G401 (cell line): ENCODE measurements around the gene NIN. TPM values are rescaled to one million over a fixed set of nuclear protein-coding genes. Genes with fewer than 3 reads are reported as not detected.

Experiments used
- DNase-seq: peaks from one replicate; pipeline ENCODE4 v3.0.0-alpha.2; 2015; ENCODE audit warnings: low spot score
- in situ Hi-C: cut with HindIII; loops from 2 replicates; pipeline ENCODE4 v1.10.0; 2016; ENCODE audit warnings: low sequenced_read_pairs, mixed read lengths
- total RNA-seq: library from RNA; depleted of rRNA; stranded (reverse); fragments of >200 nt; shearing (Covaris generic); gene quantifications from 2 replicates; pipeline ENCODE4 v1.2.3, GENCODE V29; 2014

The NIN gene
- total RNA-seq, 1 experiment from 2014 or later: 3.6 TPM

DNA sequence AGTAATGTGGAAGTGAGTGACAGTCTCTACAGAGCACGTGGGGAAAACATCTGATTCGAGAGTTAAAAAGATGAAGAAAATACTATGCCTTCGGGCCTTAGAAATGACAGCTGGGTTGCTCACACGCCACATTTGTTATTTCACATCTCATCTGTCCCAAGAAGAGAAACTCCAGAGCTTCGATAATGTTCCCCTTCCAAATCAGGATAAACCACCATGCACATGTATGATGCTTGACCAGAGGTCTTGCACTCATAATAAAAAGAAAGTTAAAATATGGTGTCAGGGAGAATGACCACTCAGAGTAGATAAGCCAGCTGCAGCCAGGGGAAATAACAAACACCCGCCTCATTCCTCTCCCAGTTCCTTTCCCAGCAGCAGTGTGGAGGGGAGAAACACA lies 34.6 kb downstream of the NIN start:
- in situ Hi-C loops: no loop called here
- DNase-seq: no peak

DNA sequence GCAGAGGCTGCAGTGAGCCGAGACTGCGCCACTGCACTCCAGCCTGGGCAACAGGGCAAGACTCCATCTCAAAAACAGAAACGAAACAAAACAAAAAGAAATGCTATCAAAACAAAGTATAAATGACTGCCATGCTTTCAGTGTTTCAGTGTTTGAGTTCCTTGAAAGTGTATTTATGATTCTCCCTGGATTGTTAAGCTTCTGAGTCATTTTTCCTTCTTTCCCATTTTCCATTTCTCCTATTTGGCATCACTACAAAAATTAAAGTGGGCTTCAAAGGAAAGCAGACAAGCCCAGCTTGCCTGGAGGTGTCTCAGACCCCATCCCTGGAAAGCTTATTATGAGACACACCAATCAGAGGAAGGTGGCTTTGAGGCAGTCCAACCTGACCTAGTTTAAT lies 35.1 kb downstream of the NIN start:
- in situ Hi-C loops: no loop called here

DNA sequence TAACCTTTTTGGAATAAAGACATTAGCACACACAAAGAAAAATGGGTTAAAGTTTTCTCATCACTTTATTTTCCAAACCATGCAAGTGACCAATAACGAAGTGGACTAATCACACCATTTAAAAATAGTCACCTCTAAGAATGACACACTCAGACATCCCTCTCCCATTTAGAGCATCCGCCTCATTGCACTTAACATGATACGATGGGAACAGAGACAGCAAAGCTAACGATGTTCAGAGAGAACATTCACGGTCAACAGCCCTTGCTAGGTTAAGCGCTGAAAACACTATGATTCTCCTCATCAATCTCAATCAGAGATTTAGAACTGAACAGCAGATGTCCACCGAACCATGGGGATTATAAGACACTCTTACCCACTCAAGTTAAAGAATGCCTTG lies 35.8 kb downstream of the NIN start:
- peak; percentile 51 for DNase-seq
- in situ Hi-C loops: no loop called here

More for the DNA sequence above, 35.1 kb downstream of the NIN start:
- no peak for DNase-seq

DNA sequence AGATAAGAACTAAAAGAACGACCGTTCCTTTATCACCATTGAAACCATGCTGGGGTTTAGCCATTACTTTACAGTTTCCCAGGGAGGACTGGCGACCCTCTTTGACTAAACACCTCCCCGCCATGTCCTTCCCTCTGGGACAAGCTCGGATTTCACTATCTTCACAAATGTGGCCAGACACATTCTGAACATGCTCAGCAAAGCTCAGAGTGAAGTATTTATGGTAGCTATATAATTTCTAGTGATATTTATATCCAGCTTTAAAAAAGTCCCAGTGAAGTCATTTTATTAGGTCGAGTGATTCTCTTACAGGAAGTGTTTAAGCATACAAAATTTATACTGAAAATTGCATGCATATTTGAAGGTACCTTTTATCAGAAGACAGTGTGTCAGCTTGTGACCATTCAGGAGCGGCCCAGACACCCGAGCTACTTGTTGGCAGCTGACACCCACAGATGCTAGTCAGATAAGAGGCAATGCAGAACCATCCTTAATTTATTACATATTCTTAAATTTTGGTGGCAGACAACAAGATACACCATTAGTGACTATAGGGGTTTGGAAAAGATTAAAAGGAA lies 36.8 kb downstream of the NIN start:
- in situ Hi-C loops: no loop called here
- DNase-seq: peak; percentile 70

- no peak for DNase-seq
- in situ Hi-C loops: no loop called here
Observed at GRCh38 chr14:50792634-50793068, 38.3 kb downstream of the NIN start.

DNA sequence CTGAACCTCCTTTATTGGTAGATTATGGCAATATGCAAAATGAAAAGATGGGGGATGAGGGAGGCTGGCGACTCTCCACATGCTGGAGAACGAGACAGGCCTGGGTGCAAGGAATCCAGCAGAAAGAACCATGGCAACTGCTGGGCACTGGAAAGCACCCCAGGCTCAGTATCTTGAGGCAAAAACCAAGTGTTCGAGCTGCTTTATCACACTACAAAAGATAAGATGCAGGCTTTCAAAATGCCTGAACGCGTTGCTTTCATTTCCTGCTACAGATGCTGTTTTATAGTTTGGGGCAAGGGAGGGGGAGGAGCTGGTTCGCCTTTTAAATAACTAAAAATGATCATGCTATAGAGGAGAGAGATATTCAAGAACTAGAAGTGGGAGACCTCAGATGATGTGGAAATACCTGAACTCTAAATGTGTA lies 38.9 kb downstream of the NIN start:
- in situ Hi-C loops: no loop called here
- no peak for DNase-seq

DNA sequence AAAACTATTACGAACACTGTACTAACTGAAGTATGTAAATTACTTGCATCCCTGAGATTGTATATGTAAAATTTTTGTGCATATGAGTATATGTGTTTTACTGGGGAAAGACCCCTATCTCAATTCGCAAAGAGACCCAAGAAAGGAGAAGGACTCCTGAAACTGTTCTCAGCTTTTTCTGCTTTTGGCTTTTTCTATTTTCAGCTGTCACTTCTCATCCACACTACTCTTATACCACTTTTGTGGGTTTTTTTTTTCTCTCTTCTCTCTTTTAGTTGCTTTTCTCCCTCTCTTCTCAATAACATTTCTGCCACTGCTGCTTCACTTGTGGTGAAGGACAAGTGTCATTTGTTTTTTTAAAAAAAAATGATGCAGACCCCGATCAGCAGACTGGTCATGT lies 39.8 kb downstream of the NIN start:
- in situ Hi-C loops: no loop called here
- no peak for DNase-seq

DNA sequence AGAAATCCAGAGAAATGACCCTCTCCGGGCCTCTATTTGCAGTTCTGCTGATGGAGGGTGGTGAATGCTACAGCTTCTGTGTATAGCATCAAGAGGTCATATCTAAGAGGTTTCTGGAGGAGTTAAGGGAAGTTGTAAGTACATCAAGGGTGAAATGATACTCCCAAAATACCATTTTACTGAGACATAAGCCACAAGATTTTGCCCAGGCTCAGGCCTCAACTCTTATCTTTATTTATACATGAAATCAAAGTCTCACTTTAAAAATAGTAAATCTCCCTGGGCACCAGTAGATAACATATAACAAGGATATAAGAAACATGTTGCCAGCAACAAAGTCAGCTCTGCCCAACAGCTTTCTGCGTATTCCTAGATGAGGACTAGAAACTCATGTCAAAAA lies 40.4 kb downstream of the NIN start:
- in situ Hi-C loops: no loop called here
- DNase-seq: no peak

DNA sequence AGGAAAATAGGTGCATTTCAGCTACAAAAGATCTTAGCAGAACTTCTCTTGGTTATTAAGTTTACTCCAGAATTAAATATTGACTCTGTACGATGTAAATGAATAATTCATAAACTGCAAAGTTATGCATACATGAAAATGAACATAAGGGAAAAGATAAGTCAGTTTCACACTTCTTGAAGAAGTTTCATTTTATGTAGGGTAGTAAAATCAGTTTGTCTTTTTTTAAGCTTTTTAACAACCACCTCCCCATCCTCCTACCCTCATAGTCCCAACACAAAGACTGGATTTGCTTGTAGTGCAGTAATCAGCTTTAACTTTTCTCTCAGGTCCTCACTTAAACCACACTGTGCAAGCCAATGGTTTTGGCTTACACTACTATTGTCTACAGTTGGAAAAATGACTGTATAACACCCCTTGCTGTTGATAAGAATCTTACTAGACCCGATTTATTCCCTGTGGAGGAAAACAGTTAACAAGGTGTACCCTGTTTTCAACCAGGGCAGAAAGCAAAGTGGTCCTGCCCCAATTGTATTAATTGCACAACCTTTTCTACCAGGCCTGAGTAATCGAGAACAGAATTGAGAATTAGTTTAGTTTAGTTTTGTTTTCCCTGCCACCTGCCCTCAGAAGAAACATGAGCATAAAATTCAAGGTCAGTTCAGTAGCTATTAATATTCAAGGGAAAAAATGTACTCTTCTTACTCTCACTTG lies 44.1 kb downstream of the NIN start:
- in situ Hi-C loops: no loop called here
- DNase-seq: no peak

DNA sequence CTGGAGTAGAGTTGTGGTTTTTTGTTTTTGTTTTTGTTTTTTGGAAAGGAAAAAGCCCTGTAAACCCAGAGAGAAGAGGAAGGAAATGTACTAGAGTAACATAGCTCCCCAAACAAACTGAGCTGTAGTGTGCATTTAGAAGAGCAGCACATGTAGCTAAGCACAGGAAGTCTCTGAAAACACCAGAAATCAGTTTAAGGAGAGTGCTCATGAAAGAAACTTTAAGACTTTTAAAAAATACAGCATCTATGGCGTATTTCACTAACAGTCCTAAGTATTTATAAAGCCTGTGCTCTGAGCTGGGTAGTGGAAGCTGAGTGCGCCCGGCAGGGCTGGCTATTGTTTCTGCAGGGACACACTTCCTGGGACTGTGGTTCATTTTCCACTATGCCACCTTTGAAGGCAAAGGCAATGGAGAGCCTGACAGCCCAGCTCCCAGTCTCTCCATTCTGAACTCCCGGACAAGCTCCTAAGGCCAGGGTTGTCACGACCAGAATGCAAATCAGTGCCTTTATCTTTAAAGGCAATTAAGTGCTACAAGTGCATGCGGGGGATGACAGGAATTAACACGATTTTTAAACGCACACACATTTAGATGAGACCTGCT lies 45.4 kb downstream of the NIN start:
- in situ Hi-C loops: no loop called here

GRCh38 chr14:50784683-50785456 lies 46.1 kb downstream of the NIN start:
- in situ Hi-C loops: no loop called here
- no peak for DNase-seq

More for the DNA sequence above, 45.4 kb downstream of the NIN start:
- no peak for DNase-seq

DNA sequence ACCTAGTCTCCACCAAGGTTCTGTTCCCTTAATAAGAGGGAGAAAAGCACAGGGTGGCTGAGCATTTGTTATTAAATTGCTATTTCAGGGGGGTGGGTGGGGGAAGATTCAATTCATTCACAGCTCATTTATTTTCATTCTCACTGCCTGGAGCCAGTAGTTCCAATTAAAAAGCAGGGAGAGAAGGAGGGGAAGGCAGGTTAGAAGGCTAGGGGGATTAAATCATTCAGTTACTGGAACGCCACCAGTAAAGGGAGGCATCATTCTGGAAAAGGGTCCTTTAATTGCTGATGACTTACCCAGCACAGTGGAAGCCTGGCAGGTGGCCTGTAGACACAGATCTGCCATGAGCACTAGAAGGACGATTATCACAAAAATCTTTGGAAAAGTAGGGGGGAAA lies 47.4 kb downstream of the NIN start:
- no peak for DNase-seq
- in situ Hi-C loops: no loop called here

DNA sequence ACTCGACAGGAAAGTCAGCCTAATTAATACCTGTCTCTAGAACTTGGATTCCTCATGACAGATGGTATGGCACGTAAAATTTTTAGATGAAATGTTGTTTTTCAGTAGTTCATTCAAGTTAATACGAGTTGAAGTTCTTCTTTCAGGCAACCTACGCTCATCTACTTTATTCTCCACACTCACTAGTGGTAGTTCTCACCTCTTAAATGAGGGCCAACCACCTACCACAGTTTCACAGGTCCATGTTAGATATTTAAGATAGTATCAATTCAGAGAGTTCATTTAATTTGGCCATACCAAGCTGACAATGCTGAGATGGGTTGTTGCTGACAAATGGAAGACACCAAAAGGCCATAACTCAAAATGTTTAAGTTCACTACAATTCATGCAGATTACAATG lies 50.6 kb downstream of the NIN start:
- no peak for DNase-seq
- in situ Hi-C loops: no loop called here

GRCh38 chr14:50778721-50779483 lies 52.1 kb downstream of the NIN start:
- DNase-seq: no peak
- in situ Hi-C loops: no loop called here

DNA sequence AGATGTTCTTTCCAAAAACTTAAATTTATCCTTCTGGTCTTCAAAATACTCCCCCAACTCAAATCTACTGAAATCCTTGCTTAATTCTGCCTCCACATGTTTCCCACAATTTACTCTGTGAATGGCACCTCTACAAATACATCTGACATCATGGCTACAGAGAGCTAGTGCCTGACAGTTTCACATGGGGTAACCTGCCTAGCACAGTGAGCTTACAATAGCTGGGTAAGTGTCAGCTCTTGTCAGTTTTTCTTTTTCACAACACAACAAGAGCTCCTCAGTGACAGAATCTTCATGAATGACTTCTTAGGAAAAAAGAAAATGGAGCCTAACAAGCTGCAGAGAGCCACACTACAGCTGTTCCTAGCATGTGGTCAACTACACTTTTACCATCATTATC lies 54.4 kb downstream of the NIN start:
- in situ Hi-C loops: no loop called here
- no peak for DNase-seq

- in situ Hi-C loops: no loop called here
- DNase-seq: no peak
Observed at GRCh38 chr14:50775357-50775756, 55.6 kb downstream of the NIN start.

GRCh38 chr14:50774542-50775267 lies 56.3 kb downstream of the NIN start:
- no peak for DNase-seq
- in situ Hi-C loops: no loop called here

DNA sequence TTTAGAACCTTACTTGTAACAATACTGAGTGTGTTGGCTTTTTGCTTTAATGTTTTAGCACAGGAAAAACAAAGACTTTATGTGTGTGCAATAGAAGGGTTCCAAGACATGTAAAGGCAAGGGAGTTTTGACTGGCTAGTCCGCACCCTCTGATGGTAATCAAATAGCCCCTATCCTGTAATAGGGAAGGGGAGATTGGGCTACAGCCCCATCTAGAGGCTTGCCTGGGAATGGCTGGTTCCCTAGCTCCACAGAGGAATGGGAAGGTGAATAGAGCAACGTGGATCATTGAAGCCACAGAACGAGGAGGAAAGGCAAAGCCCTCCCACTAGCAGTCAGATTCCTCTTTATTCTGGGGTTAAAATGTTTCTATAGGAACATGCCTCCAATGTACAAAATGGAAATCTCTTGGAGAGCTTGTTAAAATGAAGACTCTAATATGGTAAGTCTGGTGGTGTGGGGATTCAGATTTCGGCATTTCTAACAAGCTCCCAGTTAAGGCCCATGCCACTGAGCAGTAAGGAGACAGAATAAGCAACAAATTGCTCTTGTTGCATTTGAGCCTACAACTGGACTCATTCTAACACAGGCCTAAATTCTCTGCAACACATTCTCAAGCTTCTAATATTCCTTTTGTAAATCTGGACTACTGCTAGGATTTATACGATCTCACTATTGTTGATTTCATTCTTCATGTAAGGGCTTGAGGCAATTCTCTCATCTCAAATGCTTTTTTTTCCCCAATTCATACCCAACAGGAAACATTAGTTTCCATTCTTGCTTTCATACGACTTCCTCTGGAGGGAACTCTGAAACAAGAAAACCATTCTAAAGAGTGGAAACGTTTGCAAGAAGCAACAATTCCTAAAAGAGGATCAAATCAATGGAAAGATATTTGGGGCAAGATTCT lies 57.1 kb downstream of the NIN start:
- peak; percentile 46 for DNase-seq
- in situ Hi-C loops: no loop called here
